HS-5 (cell line): ENCODE data around the gene ADARB1.

Source experiments
- DNase-seq: peaks from one replicate; pipeline ENCODE4 v3.0.0-alpha.2; 2012; ENCODE audit warnings: low read depth

ADARB1 gene

DNA sequence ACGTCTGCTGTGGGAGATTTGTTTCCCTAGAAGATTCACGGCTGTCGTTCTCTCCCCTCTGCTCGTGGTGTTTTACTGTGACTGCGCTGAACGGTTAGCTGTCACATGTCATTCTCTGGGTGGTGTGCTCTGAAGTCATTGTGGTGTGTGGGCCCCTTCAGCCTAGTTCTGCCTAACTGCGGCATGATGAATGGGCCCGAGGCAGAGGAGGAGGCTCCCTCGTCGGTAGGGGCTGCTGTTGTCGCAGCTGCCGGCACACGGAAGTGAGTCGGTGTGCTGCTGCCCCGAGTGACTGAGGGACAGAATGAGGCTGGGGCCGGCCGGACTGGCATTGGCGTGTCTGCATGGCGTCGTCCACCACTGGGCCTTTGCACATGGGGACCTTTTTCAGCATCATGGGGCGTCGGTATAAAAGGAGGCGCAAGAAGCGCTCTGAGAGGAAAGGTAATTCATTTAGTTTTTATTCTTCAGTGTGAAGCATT, 77.9 kb downstream of the ADARB1 start:
- no peak for DNase-seq

DNA sequence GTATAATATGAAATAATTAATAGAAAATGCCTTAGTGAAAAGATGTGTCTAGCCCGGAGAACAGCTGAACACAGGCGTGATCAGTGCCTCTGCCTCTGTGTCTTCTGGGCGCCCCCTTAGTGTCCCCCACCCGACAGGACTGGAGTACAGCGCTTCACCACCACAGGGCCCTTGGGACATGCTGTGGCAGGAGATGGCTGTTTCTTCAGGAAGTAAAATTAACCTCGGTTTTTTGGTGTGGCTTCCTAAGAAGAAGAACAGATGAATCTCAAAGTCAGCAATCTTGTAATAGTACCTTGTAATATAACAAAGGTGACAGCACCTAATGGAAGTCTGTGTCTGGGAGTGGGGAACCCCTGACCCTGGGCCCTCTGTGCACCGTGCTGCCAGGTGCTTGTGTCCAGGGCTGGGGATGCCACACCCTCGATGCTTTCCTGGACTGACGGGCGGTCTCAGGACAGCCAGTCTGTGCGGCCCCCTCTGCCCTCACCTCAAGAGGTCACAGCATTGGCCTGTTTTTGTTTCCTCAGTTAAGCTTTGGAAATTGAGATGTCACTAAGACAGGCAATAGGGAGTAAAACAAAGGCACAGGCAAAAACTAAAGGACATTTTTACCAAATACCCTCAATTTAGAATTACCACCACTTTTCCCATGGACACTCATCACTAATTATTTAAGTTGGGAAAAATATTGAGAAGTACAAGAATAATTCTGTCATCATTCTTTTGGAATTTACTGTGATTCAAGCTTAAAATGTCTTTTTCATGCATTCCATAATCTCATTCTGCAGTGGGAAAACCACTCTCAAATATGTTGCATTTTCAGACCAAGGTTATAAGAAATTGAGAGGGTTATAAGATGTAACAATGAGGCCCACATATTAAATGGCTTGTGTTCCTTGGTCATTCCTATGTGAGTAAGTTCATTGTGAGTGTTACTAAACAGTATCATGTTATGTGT, 79.3 kb downstream of the ADARB1 start:
- DNase-seq, result no peak

- DNase-seq, result no peak
These were observed 80.4 kb downstream of the ADARB1 start for GRCh38 chr21:45154511-45155508.

DNA sequence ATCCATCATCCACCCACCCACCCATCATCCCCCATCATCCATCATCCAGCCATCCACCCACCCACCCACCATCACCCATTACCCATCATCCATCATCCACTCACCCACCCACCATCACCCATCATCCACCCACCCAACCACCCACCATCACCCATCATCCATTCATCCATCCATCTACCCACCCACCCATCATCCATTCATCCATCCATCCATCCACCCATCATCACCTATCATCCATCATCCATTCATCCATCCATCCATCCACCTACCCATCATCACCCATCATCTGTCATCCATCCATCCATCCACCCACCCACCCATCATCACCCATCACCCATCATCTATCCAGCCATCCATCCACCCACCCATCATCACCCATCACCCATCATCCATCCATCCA, 81.5 kb downstream of the ADARB1 start:
- DNase-seq, result no peak

GRCh38 chr21:45156459-45156858, 82.1 kb downstream of the ADARB1 start:
- no peak for DNase-seq

- DNase-seq, result no peak
These were observed 83.6 kb downstream of the ADARB1 start for GRCh38 chr21:45157932-45158331.

- no peak for DNase-seq
These were observed 84.4 kb downstream of the ADARB1 start for GRCh38 chr21:45158491-45159423.

GRCh38 chr21:45160198-45160597, 85.8 kb downstream of the ADARB1 start:
- no peak for DNase-seq

- no peak for DNase-seq
These were observed 86.9 kb downstream of the ADARB1 start for GRCh38 chr21:45161038-45161945.

DNA sequence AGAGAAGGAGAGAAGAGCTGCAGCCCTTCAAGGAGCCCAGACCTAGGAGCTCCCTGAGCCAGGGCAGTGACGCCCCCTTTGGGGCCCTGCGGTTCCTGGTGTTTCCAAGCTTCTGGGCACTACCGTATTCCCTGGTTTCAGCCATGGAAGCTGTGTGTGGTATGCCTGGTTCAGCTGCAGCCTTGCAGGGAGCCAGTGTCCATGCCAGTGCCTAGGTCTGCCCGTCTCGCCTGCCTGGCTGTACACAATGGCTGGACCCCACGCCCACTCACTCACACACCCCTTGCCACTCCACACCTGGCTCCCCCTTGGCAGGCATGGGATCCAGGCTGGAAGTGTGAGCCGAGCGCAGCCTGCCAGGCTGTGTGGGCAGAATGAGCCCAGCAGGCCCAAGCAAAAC, 87.7 kb downstream of the ADARB1 start:
- no peak for DNase-seq

GRCh38 chr21:45162809-45163208, 88.4 kb downstream of the ADARB1 start:
- DNase-seq, result no peak

DNA sequence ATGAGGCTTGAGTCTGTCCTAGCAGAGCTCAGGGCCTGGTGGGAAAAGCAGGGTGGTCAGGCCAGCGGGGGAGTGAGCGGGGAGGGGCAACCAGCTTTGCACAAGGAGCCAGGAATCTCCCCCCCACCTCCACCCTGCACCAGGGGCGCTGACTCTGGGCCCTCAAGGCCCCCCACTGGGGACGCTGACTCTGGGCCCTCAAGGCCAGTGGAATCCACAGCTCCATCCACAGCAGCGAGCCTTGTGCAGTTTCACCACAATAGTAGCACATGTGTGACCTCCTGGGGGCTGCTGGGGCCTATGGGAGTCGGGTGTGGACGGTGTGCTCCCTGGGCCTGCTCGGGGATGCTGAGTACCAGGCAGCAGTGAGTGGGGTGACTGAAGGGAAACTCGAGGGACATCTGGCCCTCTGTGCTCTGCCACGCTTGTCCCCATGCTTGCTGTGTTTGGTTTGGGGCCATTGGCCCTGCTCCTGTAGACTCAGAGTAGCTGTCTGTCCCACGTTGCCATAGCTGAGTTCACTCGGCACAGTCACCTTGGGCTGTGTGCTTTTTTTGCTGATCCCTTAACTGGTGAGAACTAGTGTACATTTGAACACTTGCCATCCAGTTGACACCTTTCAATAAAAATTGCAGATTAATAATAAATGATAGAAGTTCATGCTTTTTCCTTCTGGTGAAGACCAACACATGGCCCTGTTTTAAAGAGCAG, 89.2 kb downstream of the ADARB1 start:
- DNase-seq, result no peak

DNA sequence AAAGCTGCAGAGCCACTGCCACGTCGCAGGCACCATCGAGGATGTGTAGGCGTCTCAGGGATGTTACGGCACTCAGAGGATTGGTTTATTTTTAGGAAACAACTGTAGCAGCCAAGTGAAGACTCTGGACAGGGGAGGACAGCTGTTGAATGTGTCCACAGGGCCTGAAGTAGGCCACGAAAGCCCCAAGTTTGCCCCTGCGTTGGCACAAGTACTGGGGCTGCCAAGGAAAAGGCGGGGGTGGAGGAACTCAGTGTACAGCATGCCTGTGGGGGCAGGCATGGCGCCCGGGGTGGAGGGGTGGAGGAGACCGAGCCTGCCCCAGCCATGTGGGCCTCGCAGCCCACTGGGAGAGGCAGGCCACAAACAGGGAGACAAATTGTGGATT, 89.7 kb downstream of the ADARB1 start:
- DNase-seq, result no peak

DNA sequence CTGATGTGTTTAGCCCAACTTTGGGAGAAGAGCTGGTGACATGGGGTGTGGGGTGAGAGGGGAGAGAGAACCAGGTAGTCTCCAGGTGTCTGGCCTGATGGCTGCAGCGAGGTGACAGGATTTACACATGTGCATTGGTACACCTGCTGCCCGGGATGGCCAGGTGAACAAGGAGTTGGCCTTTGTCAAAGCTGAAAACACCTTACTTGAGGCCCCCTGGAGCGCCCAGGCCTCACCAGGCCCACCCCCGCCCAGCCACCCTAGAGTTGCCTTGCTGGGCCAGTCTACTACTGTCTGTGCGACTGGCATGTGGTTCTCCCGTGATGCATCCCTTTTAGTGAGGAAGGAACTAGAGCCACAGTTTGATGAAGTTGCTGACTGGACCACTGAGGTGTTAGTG, 90.5 kb downstream of the ADARB1 start:
- no peak for DNase-seq

GRCh38 chr21:45166931-45167330, 92.6 kb downstream of the ADARB1 start:
- DNase-seq, result no peak

GRCh38 chr21:45167796-45168222, 93.4 kb downstream of the ADARB1 start:
- no peak for DNase-seq

DNA sequence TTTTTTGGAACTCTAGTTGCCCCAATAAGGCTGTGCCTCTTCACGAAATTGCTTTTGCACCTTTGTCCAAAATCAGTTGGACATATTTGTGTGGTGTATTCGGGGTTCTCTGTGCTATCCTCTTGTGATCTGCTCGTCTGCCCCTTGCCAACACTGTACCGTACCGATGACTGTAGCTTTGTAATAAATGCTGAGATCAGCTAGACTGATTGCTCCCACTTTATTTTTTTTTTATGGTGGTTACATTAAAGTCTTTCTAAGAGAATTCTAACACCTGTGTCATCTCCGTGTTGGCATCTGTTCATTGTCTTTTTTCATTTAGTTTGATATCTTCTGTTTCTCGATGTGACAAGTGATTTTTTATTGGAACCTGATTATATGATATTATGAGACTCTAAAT, 94.1 kb downstream of the ADARB1 start:
- no peak for DNase-seq

DNA sequence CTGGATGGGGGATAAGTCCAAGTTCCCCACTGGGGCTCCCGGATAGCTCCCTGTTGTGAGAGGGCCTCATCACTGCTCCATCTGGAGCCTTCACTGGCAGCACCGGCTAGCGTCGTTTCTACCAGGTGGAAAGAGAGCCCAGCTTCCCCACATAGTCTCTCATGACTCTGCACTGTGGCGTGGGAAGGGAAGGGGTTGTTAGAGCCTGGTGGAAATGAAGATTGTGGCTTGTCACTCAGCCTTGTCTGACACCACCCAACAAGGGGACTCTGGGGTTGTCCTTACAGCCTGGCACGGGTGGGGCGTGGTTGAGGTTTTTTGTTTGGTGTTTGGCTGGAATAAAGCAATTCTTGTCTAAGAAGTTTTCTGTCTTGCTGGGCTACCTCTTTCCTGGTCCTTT, 94.6 kb downstream of the ADARB1 start:
- DNase-seq, result no peak

DNA sequence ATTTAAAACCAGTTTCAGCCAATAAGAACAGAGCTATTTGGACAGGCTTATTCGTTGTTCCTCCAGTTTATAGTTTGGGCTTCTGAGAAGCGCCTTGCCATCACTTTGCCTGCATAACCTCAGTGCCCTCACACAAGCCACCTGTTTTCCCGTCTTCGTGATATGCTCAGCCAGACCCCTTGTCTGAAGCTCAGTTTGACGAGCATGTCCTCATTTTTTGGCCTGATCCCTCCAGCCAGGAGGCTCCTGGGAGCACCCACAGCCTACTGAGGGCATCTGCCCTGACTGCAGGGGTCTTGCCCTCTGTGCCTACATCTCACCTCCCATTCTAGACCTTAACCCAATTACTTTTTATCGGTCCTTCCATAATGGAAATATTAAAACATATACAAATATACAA, 95.3 kb downstream of the ADARB1 start:
- no peak for DNase-seq

DNA sequence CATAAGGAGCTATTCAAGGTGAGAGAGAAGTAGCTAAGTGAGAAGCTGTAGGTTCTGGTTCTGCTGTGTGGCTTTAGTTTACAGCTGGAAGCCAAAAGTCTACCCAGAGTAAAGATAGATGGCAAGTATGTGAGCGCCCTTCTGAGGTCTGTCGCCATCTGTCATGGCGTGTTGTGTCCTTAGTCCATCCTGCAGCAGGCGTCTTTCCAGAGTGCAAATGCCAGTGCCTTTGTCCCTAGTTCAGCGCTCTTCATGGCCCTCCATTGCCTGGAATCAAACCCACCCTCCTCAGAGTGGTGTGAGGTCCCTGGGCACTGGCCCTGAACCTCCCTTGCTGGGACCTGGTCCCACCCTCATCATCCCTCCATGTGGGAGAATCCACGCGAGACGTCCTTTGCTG, 96.6 kb downstream of the ADARB1 start:
- no peak for DNase-seq
